ENCODE data around the gene GSTO1. TPM values are rescaled to one million over a fixed set of nuclear protein-coding genes. Genes with fewer than 3 reads are reported as not detected.

The GSTO1 gene
- total and polyA plus RNA-seq, 9 of the 15 experiments (the other 6 are each of a cell fraction or from before 2014, with no cell fraction given), result 136 to 592 (median 237) TPM

DNA sequence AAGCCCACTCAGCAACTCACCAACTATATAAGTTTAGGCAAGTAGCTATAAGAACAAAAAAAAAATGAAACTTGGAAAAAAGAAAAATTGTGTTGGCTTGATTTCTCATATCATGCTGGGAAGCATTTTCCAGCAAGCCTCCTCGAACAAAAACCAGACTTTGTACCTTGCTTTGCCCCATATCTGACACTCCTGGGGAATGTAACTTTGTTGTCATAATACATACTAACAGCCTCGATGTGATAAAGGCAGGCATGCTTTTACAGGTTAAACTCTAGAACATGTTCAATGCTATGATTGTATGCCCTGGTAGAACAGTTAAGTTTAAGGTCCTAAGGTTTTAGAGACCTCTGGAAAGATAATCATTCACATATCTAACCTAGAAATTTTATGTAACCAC lies 34.2 kb upstream of the GSTO1 start:
- no peak for ATAC-seq
- no peak for FAIRE-seq
- in situ Hi-C loops (cut with MboI) (no loop called here), intact Hi-C loops (cut with micrococcal nuclease) (no loop called here)
- no peaks in the 10 kb centered on the region for H4K20me1 ChIP-seq (replicated peaks; ENCODE audit: control insufficient read depth, insufficient read depth, low read length)
- ChIA-PET POLR2A (no interaction called here), CTCF (ENCODE audit: low intra/inter-chr PET ratio) (no interaction called here)
- no peaks in the 10 kb centered on the region for H3K27me3 ChIP-seq (ENCODE audit: control insufficient read depth in 2 of 2, insufficient read depth in 2 of 2, low read length in 2 of 2)
- H3K79me2 ChIP-seq (ENCODE audit: control insufficient read depth, insufficient read depth, low read length), result no peaks in the 10 kb centered on the region
- no peak overlapping the region for H3K27ac ChIP-seq (ENCODE audit: extremely low read depth, low read depth, low read length)
- no peak for DNase-seq (ENCODE audit: extremely low read depth in 1 of 4, low spot score in 3 of 4)
- H3K9me1 ChIP-seq (ENCODE audit: control insufficient read depth, insufficient read depth, low read length), result no peaks in the 10 kb centered on the region
- no peaks in the 10 kb centered on the region for H3K4me1 ChIP-seq (replicated peaks in 1 of 2; ENCODE audit: control insufficient read depth in 2 of 2, insufficient read depth in 2 of 2, low read length in 2 of 2)
- H3K36me3 ChIP-seq (ENCODE audit: control insufficient read depth, insufficient read depth, low read length), result no peaks in the 10 kb centered on the region
- no peak overlapping the region for H3K9ac ChIP-seq (ENCODE audit: insufficient read depth in 1 of 2, low read depth in 2 of 2, low read length in 2 of 2)
- no peak overlapping the region for H2AFZ ChIP-seq (ENCODE audit: low read depth, low read length)
- no peaks in the 10 kb centered on the region for H3K9me3 ChIP-seq (replicated peaks; ENCODE audit: control insufficient read depth, insufficient read depth, low read depth, low read length)
- H3K4me3 ChIP-seq, result no peak overlapping the region
- H3K4me2 ChIP-seq (ENCODE audit: insufficient read depth, low read length), result no peak overlapping the region
- 0% methylated on average over 2 of the region's 2 CpGs for WGBS (ENCODE audit: insufficient coverage, low coverage, missing lambda C conversion rate)
- no TSS peak for BruUV-seq (replicated peaks)
- TF ChIP-seq, protein P1, sequence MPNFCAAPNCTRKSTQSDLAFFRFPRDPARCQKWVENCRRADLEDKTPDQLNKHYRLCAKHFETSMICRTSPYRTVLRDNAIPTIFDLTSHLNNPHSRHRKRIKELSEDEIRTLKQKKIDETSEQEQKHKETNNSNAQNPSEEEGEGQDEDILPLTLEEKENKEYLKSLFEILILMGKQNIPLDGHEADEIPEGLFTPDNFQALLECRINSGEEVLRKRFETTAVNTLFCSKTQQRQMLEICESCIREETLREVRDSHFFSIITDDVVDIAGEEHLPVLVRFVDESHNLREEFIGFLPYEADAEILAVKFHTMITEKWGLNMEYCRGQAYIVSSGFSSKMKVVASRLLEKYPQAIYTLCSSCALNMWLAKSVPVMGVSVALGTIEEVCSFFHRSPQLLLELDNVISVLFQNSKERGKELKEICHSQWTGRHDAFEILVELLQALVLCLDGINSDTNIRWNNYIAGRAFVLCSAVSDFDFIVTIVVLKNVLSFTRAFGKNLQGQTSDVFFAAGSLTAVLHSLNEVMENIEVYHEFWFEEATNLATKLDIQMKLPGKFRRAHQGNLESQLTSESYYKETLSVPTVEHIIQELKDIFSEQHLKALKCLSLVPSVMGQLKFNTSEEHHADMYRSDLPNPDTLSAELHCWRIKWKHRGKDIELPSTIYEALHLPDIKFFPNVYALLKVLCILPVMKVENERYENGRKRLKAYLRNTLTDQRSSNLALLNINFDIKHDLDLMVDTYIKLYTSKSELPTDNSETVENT (CRISPR knock-in tag; IDR thresholded peaks at IDR 0.05), result no peak
- TF ChIP-seq TFAP4 (CRISPR knock-in tag; IDR thresholded peaks at IDR 0.05; ENCODE audit: borderline replicate concordance), result no peak
- TF ChIP-seq CTBP1 (IDR thresholded peaks at IDR 0.05; ENCODE audit: borderline replicate concordance), result no peak
- no peak for TF ChIP-seq RBFOX2 (IDR thresholded peaks at IDR 0.05; ENCODE audit: low read depth, low read length)
- no peak for TF ChIP-seq SMARCB1 (IDR thresholded peaks at IDR 0.05; ENCODE audit: insufficient read length, low read depth)
- no peak for TF ChIP-seq ETS2 (tag; IDR thresholded peaks at IDR 0.05; ENCODE audit: borderline replicate concordance, poor library complexity, severe bottlenecking)
- TF ChIP-seq NCOA4 (IDR thresholded peaks at IDR 0.05; ENCODE audit: partially characterized antibody), result no peak
- TF ChIP-seq RFX7 (CRISPR knock-in tag; IDR thresholded peaks at IDR 0.05), result no peak
- no peak for TF ChIP-seq FOXM1 (IDR thresholded peaks at IDR 0.05; ENCODE audit: low read depth)
- TF ChIP-seq FOXM1 (CRISPR knock-in tag; IDR thresholded peaks at IDR 0.05; ENCODE audit: low read depth), result no peak
- TF ChIP-seq CSDE1 (IDR thresholded peaks at IDR 0.05), result no peak
- no peak for TF ChIP-seq CEBPB (tag; IDR thresholded peaks at IDR 0.05)
- no peak for TF ChIP-seq E2F3 (CRISPR knock-in tag; IDR thresholded peaks at IDR 0.05)
- TF ChIP-seq PHF21A (IDR thresholded peaks at IDR 0.05; ENCODE audit: borderline replicate concordance, low read depth), result no peak
- no peak for TF ChIP-seq TBL1XR1 (IDR thresholded peaks at IDR 0.05; ENCODE audit: low read length in 2 of 2)
- TF ChIP-seq CREM (IDR thresholded peaks at IDR 0.05; ENCODE audit: low read depth), result no peak
- no peak for TF ChIP-seq ZNF77 (CRISPR knock-in tag; IDR thresholded peaks at IDR 0.05)
